B cell (primary cell): Measurements from ENCODE around the gene CARS2. TPM values are rescaled to one million over a fixed set of nuclear protein-coding genes. Genes with fewer than 3 reads are reported as not detected.
"Not testable (repeated sequence)": the region's sequence is repeated elsewhere in the genome, so short reads cannot be mapped to it uniquely, and the experiment has no call there.

Experiments used
- ATAC-seq: fragments of 200-7000 bp; cut with Tn5 transposase; one replicate; pipeline ENCODE4 v1.10.0; 2021; ENCODE audit warnings: low read depth, mild to moderate bottlenecking, moderate number of reproducible peaks, moderate library complexity
- CTCF ChIA-PET: fragments of 350-600 bp; sonication (Branson Sonifier 250); formaldehyde crosslinking; loops from one replicate; lab custom pipeline; 2021; ENCODE audit warnings: antibody characterized with exemption, inconsistent platforms; lab: Charles Lee
- POLR2A ChIA-PET: fragments of 350-600 bp; sonication (Branson Sonifier 250); formaldehyde crosslinking; loops from one replicate; lab custom pipeline; 2021; ENCODE audit warnings: antibody characterized with exemption; lab: Charles Lee
- DNase-seq: peaks from one replicate; pipeline ENCODE4 v3.0.0; 2013
- H2AFZ ChIP-seq: 2 replicates; pipeline ENCODE4 v1.6.1; 2012; ENCODE audit warnings: mild to moderate bottlenecking, low read depth, low read length; ENCODE audit not compliant: insufficient read depth, poor library complexity, severe bottlenecking
- H3K27ac ChIP-seq, 2 donors: 1 replicate in 1 of 2; 2 replicates in 1 of 2; pipeline ENCODE4 v1.5.1; 2012 to 2013; ENCODE audit warnings: low read length in 2 of 2, mild to moderate bottlenecking in 2 of 2, moderate library complexity in 1 of 2
- H3K27me3 ChIP-seq, 4 experiments: fragments of 200-600 bp in 1 of 4; sonication (generic) in 1 of 4; replicated peaks in 1 of 4; 1 replicate in 2 of 4; 2 replicates in 2 of 4; pipeline versions ENCODE4 v1.6.1 to v1.7.0; 2013 to 2016; ENCODE audit warnings: low read length in 3 of 4, mild to moderate bottlenecking in 2 of 4, mixed read lengths in 1 of 4, moderate library complexity in 1 of 4; ENCODE audit not compliant: insufficient read depth in 4 of 4, control insufficient read depth in 3 of 4; ENCODE audit errors: control extremely low read depth in 1 of 4
- H3K36me3 ChIP-seq, 2 experiments: replicated peaks in 1 of 2; 1 replicate in 1 of 2; 2 replicates in 1 of 2; pipeline versions ENCODE4 v1.6.1 to v1.7.1; 2013; ENCODE audit warnings: low read length in 1 of 2; ENCODE audit not compliant: insufficient read depth in 2 of 2, control insufficient read depth in 1 of 2; ENCODE audit errors: control extremely low read depth in 1 of 2, extremely low read depth in 1 of 2
- H3K4me1 ChIP-seq, 2 donors: fragments of 200-600 bp in 1 of 2; sonication (generic) in 1 of 2; 1 replicate in 1 of 2; 2 replicates in 1 of 2; pipeline versions ENCODE4 v1.5.1 to v1.6.1; 2013 to 2017; ENCODE audit warnings: low read length in 2 of 2; ENCODE audit not compliant: control insufficient read depth in 2 of 2, insufficient read depth in 2 of 2
- H3K4me2 ChIP-seq: replicated peaks from 2 replicates; pipeline ENCODE3; 2012; ENCODE audit warnings: mild to moderate bottlenecking, low read depth, low read length; ENCODE audit not compliant: poor library complexity, severe bottlenecking
- H3K4me3 ChIP-seq, 5 experiments: fragments of 200-600 bp in 1 of 5; sonication (generic) in 1 of 5; 1 replicate in 3 of 5; 2 replicates in 2 of 5; pipeline versions ENCODE4 v1.5.1 to v1.7.0; 2011 to 2016; ENCODE audit warnings: low read length in 4 of 5, mild to moderate bottlenecking in 4 of 5, low read depth in 2 of 5, control low read depth in 1 of 5, moderate library complexity in 1 of 5; ENCODE audit not compliant: insufficient read depth in 1 of 5; ENCODE audit errors: control extremely low read depth in 1 of 5, extremely low read depth in 1 of 5
- H3K79me2 ChIP-seq: fragments of 200-600 bp; sonication (generic); one replicate; pipeline ENCODE4 v1.6.0; 2016; ENCODE audit warnings: low read length; ENCODE audit not compliant: control insufficient read depth, insufficient read depth
- H3K9ac ChIP-seq: fragments of 200-600 bp; sonication (generic); 2 replicates; pipeline ENCODE4 v1.6.1; 2017; ENCODE audit warnings: mild to moderate bottlenecking, low read length, moderate library complexity
- H3K9me3 ChIP-seq, 3 donors: one replicate each; pipeline versions ENCODE4 v1.6.1 to v1.7.1; 2013; ENCODE audit warnings: low read length in 2 of 3; ENCODE audit not compliant: control insufficient read depth in 2 of 3, insufficient read depth in 1 of 3; ENCODE audit errors: control extremely low read depth in 1 of 3
- H4K20me1 ChIP-seq: 2 replicates; pipeline ENCODE4 v1.6.0; 2012; ENCODE audit warnings: mild to moderate bottlenecking, low read length; ENCODE audit not compliant: insufficient read depth, control insufficient read depth, poor library complexity, severe bottlenecking
- H3K27ac Mint-ChIP-seq: one replicate; pipeline ENCODE4 v1.8.0; 2021; ENCODE audit warnings: mixed read lengths
- H3K27me3 Mint-ChIP-seq: one replicate; pipeline ENCODE4 v1.8.0; 2021; ENCODE audit warnings: mixed read lengths
- H3K4me1 Mint-ChIP-seq: one replicate; pipeline ENCODE4 v1.8.0; 2021; ENCODE audit warnings: mixed read lengths
- H3K4me3 Mint-ChIP-seq: one replicate; pipeline ENCODE4 v1.8.0; 2021; ENCODE audit warnings: mixed read lengths
- H3K9me3 Mint-ChIP-seq: one replicate; pipeline ENCODE4 v1.8.0; 2022; ENCODE audit warnings: mixed read lengths; ENCODE audit not compliant: insufficient read depth
- CTCF ChIP-seq: fragments of 200-600 bp; IDR thresholded peaks from one replicate; pipeline ENCODE4 v1.8.0; 2022; ENCODE audit warnings: antibody characterized with exemption, mild to moderate bottlenecking
- EZH2 ChIP-seq: IDR thresholded peaks from 2 replicates; pipeline ENCODE4 v1.6.1; 2012; ENCODE audit warnings: borderline replicate concordance, low read depth, mild to moderate bottlenecking, moderate library complexity, low read length; ENCODE audit not compliant: insufficient read depth, poor library complexity, severe bottlenecking
- WGBS: methylation state at CpG from one replicate; pipeline ENCODE4 v1.1.5; 2013; ENCODE audit warnings: missing lambda C conversion rate; ENCODE audit not compliant: insufficient coverage; 5-methylcytosine and 5-hydroxymethylcytosine counted together
- intact Hi-C: fragments of 100-400 bp; cut with micrococcal nuclease; formaldehyde crosslinking; loops from one replicate; pipeline ENCODE4 v1.10.0; 2022
- polyA plus RNA-seq: library from polyadenylated mRNA; depleted of rRNA; stranded (reverse); fragments of >200 nt; gene quantifications from 2 replicates; pipeline ENCODE4 v1.2.3, GENCODE V29; 2012
- total RNA-seq, 2 donors: library from RNA; stranded (reverse); fragments of 120-200 nt in 1 of 2; gene quantifications; 1 replicate in 1 of 2; 2 replicates in 1 of 2; pipeline versions ENCODE4 v1.2.3 to v1.2.4, GENCODE V29; 2013 to 2022

CARS2 gene
- total and polyA plus RNA-seq, 2 donors (not counting 1 experiment from before 2014, with no cell fraction given): 154 to 188 TPM

- Histone ChIP-seq H3K4me1 (peaks cover 63 to 77% of the 10 kb centered on the region in 2 donors), H4K20me1 (no peaks in the 10 kb centered on the region), H3K79me2 (peaks cover 15% of the 10 kb centered on the region), H3K27me3 (no peaks in the 10 kb centered on the region), H3K9ac (no peak overlapping the region), H3K9me3 (peaks cover 0 to 4% (median 0%) of the 10 kb centered on the region in 3 donors), H2AFZ (no peak overlapping the region), H3K27ac (no peak overlapping the region), H3K4me3 (no peak overlapping the region), H3K4me2 (no peak overlapping the region), H3K36me3 (peaks cover 0 to 55% of the 10 kb centered on the region in 2 experiments)
- Mint-ChIP-seq H3K27ac (peak overlapping the region; percentile 54), H3K27me3 (no peaks in the 10 kb centered on the region), H3K9me3 (peaks cover 3% of the 10 kb centered on the region), H3K4me1 (peaks cover 77% of the 10 kb centered on the region), H3K4me3 (no peak overlapping the region)
- no peak for DNase-seq
- 100% methylated on average over 1 of the region's 3 CpGs for WGBS
- CTCF ChIA-PET: interaction anchor here (0.8 to 6.3 kb wide), 5 partner anchors 9 to 20 kb away, joined by 3 to 29 read pairs (median 3); no protein-coding TSS in a partner anchor
- POLR2A ChIA-PET: interaction anchor here (0.6 kb wide), 1 partner anchor 20 kb away, joined by 3 read pairs; no protein-coding TSS in a partner anchor
- no peak for TF ChIP-seq EZH2
- TF ChIP-seq CTCF: no peak
- no peak for ATAC-seq
- intact Hi-C loops: no loop called here
Observed at GRCh38 chr13:110661256-110661655, 44.7 kb downstream of the CARS2 start.

GRCh38 chr13:110658218-110658911 is 47.6 kb downstream of the CARS2 start:
- 60% methylated on average over 2 of the region's 6 CpGs for WGBS
- ChIA-PET CTCF (interaction anchor here (0.6 to 2.6 kb wide), 2 partner anchors 14 to 50 kb away, joined by 5 to 17 read pairs; no protein-coding TSS in a partner anchor), POLR2A (interaction anchor here (0.7 to 1.9 kb wide), 2 partner anchors 17 to 18 kb away, joined by 3 to 7 read pairs; no protein-coding TSS in a partner anchor)
- Histone ChIP-seq H3K4me1 (peaks cover 50 to 66% of the 10 kb centered on the region in 2 donors), H3K36me3 (peaks cover 0 to 40% of the 10 kb centered on the region in 2 experiments), H3K79me2 (peaks cover 22% of the 10 kb centered on the region), H3K27ac (peak overlapping the region; percentile 60 to 75), H3K4me3 (peak overlapping the region in 1 of 5 experiments; percentile 41), H3K9ac (peak overlapping the region; percentile 9), H3K4me2 (peak overlapping the region; percentile 50)
- not testable (repeated sequence) for H3K9me3 Mint-ChIP-seq, H2AFZ ChIP-seq, H3K27me3 ChIP-seq, H3K9me3 ChIP-seq, H4K20me1 ChIP-seq, H3K27me3 Mint-ChIP-seq
- Mint-ChIP-seq H3K27ac (peak overlapping the region; percentile 54), H3K4me3 (peak overlapping the region; percentile 51), H3K4me1 (peaks cover 74% of the 10 kb centered on the region)
- peak; percentile 69 for DNase-seq
- intact Hi-C loops: loop anchor here (1.0 kb wide), 2 partner anchors 12 to 18 kb away; no protein-coding TSS in a partner anchor
- ATAC-seq: peak; percentile 72
